Measurements from ENCODE around the gene ANKFN1.

The ANKFN1 gene

DNA sequence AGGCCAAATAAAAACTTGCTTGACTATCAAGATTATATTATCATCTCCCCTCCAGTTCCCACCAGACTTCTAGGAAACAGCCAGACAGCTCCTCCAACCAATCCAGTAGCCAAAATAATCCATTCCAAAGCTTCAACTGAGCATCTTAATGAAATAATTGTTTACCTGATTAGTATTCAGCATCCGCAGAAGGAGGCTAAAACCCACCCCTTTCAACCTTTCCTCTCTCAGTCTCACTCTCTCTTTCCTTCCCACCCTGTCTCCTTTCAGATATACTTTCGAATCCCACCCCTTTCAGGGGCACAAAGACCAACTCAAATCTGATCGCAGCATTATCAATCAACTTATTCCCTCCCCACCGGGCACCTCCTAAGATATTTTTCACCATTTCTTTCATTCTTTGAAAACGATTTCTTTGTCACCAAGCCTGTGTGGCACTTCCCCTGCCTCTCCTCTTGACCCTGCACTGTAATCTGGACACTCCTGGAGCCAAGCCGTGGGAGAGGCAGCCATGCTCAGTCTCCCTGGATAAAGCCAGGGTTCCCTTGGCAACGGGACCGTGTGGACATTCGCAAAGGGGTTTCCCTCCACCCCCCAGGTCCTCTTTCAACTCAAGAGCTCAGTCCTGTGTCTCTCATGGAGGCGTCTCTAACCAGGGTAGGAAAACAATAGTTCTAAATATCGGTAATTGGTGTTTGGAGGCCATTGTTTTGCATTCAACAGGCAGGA is at the start of gene ANKFN1:
TSS of gene ANKFN1 (plus strand) at position 602 of the 729 bp plus-strand sequence. CDS start 59,193 bp downstream, outside the sequence.
- no peak within 1 kb of the TSS for H3K4me3 ChIP-seq (ENCODE audit: low read length)
- TF ChIP-seq, protein P1, sequence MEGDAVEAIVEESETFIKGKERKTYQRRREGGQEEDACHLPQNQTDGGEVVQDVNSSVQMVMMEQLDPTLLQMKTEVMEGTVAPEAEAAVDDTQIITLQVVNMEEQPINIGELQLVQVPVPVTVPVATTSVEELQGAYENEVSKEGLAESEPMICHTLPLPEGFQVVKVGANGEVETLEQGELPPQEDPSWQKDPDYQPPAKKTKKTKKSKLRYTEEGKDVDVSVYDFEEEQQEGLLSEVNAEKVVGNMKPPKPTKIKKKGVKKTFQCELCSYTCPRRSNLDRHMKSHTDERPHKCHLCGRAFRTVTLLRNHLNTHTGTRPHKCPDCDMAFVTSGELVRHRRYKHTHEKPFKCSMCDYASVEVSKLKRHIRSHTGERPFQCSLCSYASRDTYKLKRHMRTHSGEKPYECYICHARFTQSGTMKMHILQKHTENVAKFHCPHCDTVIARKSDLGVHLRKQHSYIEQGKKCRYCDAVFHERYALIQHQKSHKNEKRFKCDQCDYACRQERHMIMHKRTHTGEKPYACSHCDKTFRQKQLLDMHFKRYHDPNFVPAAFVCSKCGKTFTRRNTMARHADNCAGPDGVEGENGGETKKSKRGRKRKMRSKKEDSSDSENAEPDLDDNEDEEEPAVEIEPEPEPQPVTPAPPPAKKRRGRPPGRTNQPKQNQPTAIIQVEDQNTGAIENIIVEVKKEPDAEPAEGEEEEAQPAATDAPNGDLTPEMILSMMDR (conservative IDR thresholded peaks at IDR 0.05; ENCODE audit: low read depth, low read length) = no peak

GRCh38 chr17:56108811-56109284 is 44.4 kb upstream of the ANKFN1 start:
- TF ChIP-seq, protein P1 (conservative IDR thresholded peaks at IDR 0.05; ENCODE audit: low read depth, low read length) = no peak
- no peak for DNase-seq (ENCODE audit: low read depth)
- H3K4me3 ChIP-seq (ENCODE audit: low read length) = no peak overlapping the region

More for the DNA sequence above, at the start of gene ANKFN1:
- no peak for DNase-seq (ENCODE audit: low read depth)

DNA sequence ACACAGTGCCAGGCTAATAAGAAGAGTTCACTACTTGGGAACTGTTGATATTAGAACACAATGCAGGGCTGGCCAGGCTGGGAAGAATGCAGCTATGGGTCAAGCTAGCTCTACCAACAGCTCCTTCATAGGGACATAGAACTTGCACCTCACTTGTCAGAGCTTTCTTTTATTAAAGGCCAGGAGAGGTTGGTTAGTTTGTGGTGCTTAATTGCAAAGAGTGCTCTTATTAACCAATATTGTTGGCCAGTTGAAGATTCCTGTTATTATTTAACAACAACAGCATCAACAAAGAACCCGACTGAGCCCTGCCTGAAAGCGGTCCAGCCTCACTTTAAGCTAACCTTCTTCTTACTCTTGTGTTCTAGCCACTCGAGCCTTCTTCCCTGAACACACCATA is 43.4 kb upstream of the ANKFN1 start:
- TF ChIP-seq, protein P1 (conservative IDR thresholded peaks at IDR 0.05; ENCODE audit: low read depth, low read length) = no peak
- no peak for DNase-seq (ENCODE audit: low read depth)
- no peak overlapping the region for H3K4me3 ChIP-seq (ENCODE audit: low read length)

DNA sequence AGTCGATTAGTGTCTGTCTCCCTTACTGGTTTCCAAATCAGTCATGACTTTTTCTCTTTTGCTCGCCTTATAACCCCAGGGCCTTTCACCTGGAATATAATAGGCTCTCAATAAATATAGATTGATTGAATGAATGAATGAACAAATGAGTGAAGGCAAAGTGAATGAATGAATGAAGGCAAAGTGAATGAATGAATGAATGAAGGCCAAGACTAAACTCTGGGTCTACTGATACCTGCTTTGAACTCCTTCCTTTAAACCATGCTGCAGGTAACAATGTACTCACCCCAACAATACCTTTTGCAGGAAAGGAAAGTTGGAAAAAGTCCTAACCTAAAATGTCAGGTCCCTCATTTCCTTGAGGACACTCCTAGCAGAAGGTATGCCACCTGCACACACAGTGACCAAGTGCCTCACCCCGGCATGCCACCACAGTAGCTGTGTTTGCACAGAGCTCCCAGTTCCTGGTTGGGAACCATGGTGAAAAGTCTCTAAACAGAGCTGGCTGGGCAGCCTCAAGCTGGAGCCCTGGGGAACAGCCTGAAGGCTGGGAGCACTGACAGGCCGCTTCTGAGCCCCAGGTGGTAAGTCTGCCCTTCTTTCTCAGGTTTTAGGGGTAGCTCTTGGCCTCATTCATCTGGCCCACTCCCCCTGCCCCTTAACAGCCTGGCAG is 42.7 kb upstream of the ANKFN1 start:
- no peak overlapping the region for H3K4me3 ChIP-seq (ENCODE audit: low read length)
- DNase-seq (ENCODE audit: low read depth) = no peak
- TF ChIP-seq, protein P1 (conservative IDR thresholded peaks at IDR 0.05; ENCODE audit: low read depth, low read length) = no peak

- TF ChIP-seq, protein P1 (conservative IDR thresholded peaks at IDR 0.05; ENCODE audit: low read depth, low read length) = no peak
- no peak overlapping the region for H3K4me3 ChIP-seq (ENCODE audit: low read length)
- no peak for DNase-seq (ENCODE audit: low read depth)
Observed at GRCh38 chr17:56111706-56112485, 41.4 kb upstream of the ANKFN1 start.

DNA sequence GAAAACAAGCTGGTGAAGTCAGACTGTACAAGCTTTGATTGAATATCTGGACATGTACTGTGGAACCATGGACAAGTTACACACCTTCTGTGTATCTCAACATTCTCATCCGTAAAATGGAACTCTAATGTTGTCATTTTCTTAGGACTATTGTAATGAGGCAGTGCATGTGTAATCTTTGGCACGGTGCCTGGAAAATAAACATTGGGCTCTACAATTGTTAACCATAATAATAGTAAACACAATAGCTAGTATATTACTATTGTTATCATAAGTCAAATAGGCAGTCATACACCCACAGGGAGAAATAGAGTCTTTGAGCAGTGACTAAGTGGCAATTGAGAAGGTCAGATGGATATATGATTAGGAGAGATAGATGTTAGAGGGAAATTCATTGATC is 39.8 kb upstream of the ANKFN1 start:
- TF ChIP-seq, protein P1 (conservative IDR thresholded peaks at IDR 0.05; ENCODE audit: low read depth, low read length) = no peak
- no peak for DNase-seq (ENCODE audit: low read depth)
- H3K4me3 ChIP-seq (ENCODE audit: low read length) = no peak overlapping the region

Measured in retinal pigment epithelial cell (primary cell).